K562 (cell line): ENCODE data around the gene MAGI3. TPM values are rescaled to one million over a fixed set of nuclear protein-coding genes. Genes with fewer than 3 reads are reported as not detected.
A peak's percentile ranks its signal among the peaks of the same experiment; 100 is the strongest.

Experiments used
- ARHGAP35 ChIP-seq: fragments of 450-650 bp; IDR thresholded peaks from 2 replicates; pipeline ENCODE4 v1.6.1; 2018; ENCODE audit not compliant: partially characterized antibody
- HMBOX1 ChIP-seq: sonication (generic); IDR thresholded peaks from 2 replicates; pipeline ENCODE4 v1.6.1; 2016
- KDM1A ChIP-seq, 2 experiments: fragments of 450-650 bp; IDR thresholded peaks; 2 replicates each; pipeline ENCODE4 v1.6.1; 2016; ENCODE audit warnings: mild to moderate bottlenecking in 2 of 2
- MBD1 ChIP-seq: fragments of 250-450 bp; sonication (Bioruptor Pico); IDR thresholded peaks from 2 replicates; pipeline ENCODE4 v1.8.0; 2022; ENCODE audit warnings: inconsistent platforms
- MED1 ChIP-seq: sonication (generic); formaldehyde crosslinking; IDR thresholded peaks from 2 replicates; pipeline ENCODE4 v1.8.1; 2023; ENCODE audit warnings: missing genetic modification reagents, borderline replicate concordance
- NFATC3 ChIP-seq: fragments of 450-650 bp; IDR thresholded peaks from 2 replicates; pipeline ENCODE4 v1.6.1; 2017; ENCODE audit warnings: mild to moderate bottlenecking
- PML ChIP-seq: IDR thresholded peaks from 2 replicates; pipeline ENCODE4 v1.6.1; 2012; ENCODE audit warnings: low read length, inconsistent platforms
- SRF ChIP-seq, 2 experiments: fragments of 250-450, 450-650 bp in 1 of 2; sonication (Bioruptor Pico) in 1 of 2; sonication (generic) in 1 of 2; formaldehyde crosslinking; IDR thresholded peaks; 2 replicates each; pipeline versions ENCODE4 v1.5.0 to v1.5.1; 2020 to 2022; ENCODE audit warnings: mild to moderate bottlenecking in 1 of 2, missing genetic modification reagents in 1 of 2
- STAT6 ChIP-seq: sonication (generic); formaldehyde crosslinking; IDR thresholded peaks from 2 replicates; pipeline ENCODE4 v1.8.1; 2023; ENCODE audit warnings: mild to moderate bottlenecking, missing genetic modification reagents
- TAL1 ChIP-seq: fragments of 450-650 bp; IDR thresholded peaks from 2 replicates; pipeline ENCODE4 v1.6.1; 2016; ENCODE audit warnings: mild to moderate bottlenecking
- ZNF318 ChIP-seq, 2 experiments: fragments of 450-650 bp; IDR thresholded peaks; 2 replicates each; pipeline ENCODE4 v1.6.1; 2016; ENCODE audit warnings: mild to moderate bottlenecking in 2 of 2, borderline replicate concordance in 1 of 2, low read depth in 1 of 2, moderate library complexity in 1 of 2
- polyA plus RNA-seq, 8 experiments: library from polyadenylated mRNA; depleted of rRNA in 4 of 8; stranded (reverse) in 5 of 8; unstranded in 3 of 8; fragments of >200 nt; fragmentation: Nextera tagmentation in 2 of 8; fragmentation: Illumina TruSeq in 1 of 8; extraction: Ambion mirVana in 2 of 8; extraction: Trizol in 1 of 8; gene quantifications; 2 replicates each; pipeline versions ENCODE4 v1.2.1 to v1.2.3, GENCODE V29; 2011 to 2014; ENCODE audit warnings: inconsistent platforms in 1 of 8, missing spikeins in 1 of 8
- total RNA-seq, 7 experiments: library from RNA; depleted of rRNA in 6 of 7; stranded (reverse); fragments of >200 nt in 6 of 7; fragmentation: Illumina TruSeq in 2 of 7; extraction: Trizol in 2 of 7; gene quantifications; 2 replicates each; pipeline versions ENCODE4 v1.2.1 to v1.2.3, GENCODE V29; 2011 to 2021; ENCODE audit warnings: low replicate concordance in 1 of 7
- TF ChIP-seq, protein P1 (sequence below), 2 experiments: fragments of 450-650 bp in 1 of 2; sonication (generic) in 1 of 2; formaldehyde crosslinking; conservative IDR thresholded peaks; 2 replicates each; pipeline versions ENCODE4 v1.4.0 to v1.8.1; 2020 to 2022; ENCODE audit warnings: mild to moderate bottlenecking in 1 of 2, missing genetic modification reagents in 1 of 2

MAGI3 gene
- total and polyA plus RNA-seq, 9 of the 15 experiments (the other 6 are each of a cell fraction or from before 2014, with no cell fraction given) = 1.0 to 8.6 (median 5.5) TPM

DNA sequence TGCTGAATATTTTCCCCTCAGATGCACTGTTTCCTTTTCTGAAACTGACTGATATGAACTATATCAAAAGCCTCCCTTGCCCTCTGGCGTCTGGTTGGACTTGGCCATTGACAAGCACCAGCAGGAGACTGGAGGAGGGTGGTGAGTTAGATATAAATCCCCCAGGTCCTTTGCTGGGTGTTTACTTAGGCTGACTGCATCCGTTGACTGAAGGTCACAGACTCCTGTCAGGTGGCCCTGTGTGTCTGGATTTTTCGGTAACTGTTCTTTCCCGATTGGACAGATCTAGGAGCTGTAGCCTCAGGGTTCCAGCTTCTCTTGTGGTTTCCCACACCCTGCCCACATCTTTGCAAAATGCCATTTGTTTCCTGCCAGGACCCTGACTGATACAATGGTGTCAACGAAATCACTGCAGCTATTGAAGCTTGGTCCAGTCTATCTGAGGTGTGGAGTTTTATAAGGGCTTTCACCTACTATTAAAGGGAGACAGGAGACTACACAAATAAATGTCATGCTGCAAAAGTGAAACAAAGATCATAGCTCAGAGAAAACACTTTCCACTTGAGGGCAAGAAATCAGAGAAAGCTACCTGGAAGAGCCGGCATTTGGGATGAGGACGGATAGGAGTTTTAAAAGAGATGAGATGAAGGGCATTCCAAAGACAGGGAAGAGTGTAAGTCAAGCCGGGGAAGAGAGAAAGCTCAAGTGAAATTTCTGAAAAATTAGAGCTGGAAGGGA is 1.5 kb upstream of the MAGI3 start (continued):
- TF ChIP-seq MBD1 (no peak), KDM1A (IDR thresholded peaks at IDR 0.05) (peak; percentile 63 to 81; a peak in 3 of 4 replicates), ZNF318 (IDR thresholded peaks at IDR 0.05; ENCODE audit: borderline replicate concordance in 1 of 2, low read depth in 1 of 2) (no peak), HMBOX1 (peak; percentile 66; the same call in 1 of the 2 replicates), TAL1 (peak; percentile 83), PML (0 out of 2 replicates have a peak, but pooled peaks have one; percentile 18), MED1 (CRISPR knock-in tag) (no peak), SRF (CRISPR knock-in tag; IDR thresholded peaks at IDR 0.05) (no peak), ARHGAP35 (no peak), NFATC3 (no peak), STAT6 (no peak)
- TF ChIP-seq, protein P1, sequence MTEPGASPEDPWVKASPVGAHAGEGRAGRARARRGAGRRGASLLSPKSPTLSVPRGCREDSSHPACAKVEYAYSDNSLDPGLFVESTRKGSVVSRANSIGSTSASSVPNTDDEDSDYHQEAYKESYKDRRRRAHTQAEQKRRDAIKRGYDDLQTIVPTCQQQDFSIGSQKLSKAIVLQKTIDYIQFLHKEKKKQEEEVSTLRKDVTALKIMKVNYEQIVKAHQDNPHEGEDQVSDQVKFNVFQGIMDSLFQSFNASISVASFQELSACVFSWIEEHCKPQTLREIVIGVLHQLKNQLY (CRISPR knock-in tag; conservative IDR thresholded peaks at IDR 0.05) = no peak
